22Rv1 (cell line): Measurements from ENCODE around the gene RNF157.

Source experiments
- CTCF ChIP-seq: fragments of 450-650 bp; IDR thresholded peaks from 2 replicates; pipeline ENCODE4 v1.5.1; 2017; ENCODE audit warnings: mild to moderate bottlenecking
- ZFX ChIP-seq: fragments of 450-650 bp; IDR thresholded peaks from 2 replicates; pipeline ENCODE4 v1.6.1; 2017; ENCODE audit warnings: antibody characterized with exemption, borderline replicate concordance

- TF ChIP-seq CTCF (no peak), ZFX (no peak)
Observed at GRCh38 chr17:76271669-76272540, 31.6 kb upstream of the RNF157 start.
